HepG2 (cell line): Measurements from ENCODE around the gene SYNPO. TPM values are rescaled to one million over a fixed set of nuclear protein-coding genes. Genes with fewer than 3 reads are reported as not detected.
A peak's percentile ranks its signal among the peaks of the same experiment; 100 is the strongest.

Experiments used
- CENPT ChIP-seq: sonication (generic); formaldehyde crosslinking; IDR thresholded peaks from 2 replicates; pipeline ENCODE4 v1.8.0; 2022; ENCODE audit warnings: low read depth, mild to moderate bottlenecking, moderate library complexity, missing genetic modification reagents
- CHD4 ChIP-seq: fragments of 200-600 bp; sonication (generic); IDR thresholded peaks from 2 replicates; pipeline ENCODE4 v1.7.0; 2017; ENCODE audit warnings: mild to moderate bottlenecking, low read length, borderline replicate concordance
- DNMT3B ChIP-seq: conservative IDR thresholded peaks from 2 replicates; pipeline ENCODE4 v1.6.1; 2016; ENCODE audit warnings: missing biosample characterization, control low read depth
- DPF2 ChIP-seq: sonication (generic); formaldehyde crosslinking; IDR thresholded peaks from 2 replicates; pipeline ENCODE4 v1.4.0; 2020; ENCODE audit warnings: mild to moderate bottlenecking, low read depth, missing genetic modification reagents, borderline replicate concordance
- GABPA ChIP-seq, 2 experiments: IDR thresholded peaks; 2 replicates each; pipeline ENCODE4 v1.6.1; 2011 to 2016; ENCODE audit warnings: low read depth in 2 of 2, low read length in 1 of 2, missing biosample characterization in 1 of 2, missing genetic modification characterization in 1 of 2
- HNF4G ChIP-seq, 2 experiments: sonication (generic) in 1 of 2; formaldehyde crosslinking in 1 of 2; IDR thresholded peaks; 2 replicates each; pipeline versions ENCODE4 v1.4.0 to v1.6.1; 2011 to 2020; ENCODE audit warnings: borderline replicate concordance in 2 of 2, low read depth in 2 of 2, mild to moderate bottlenecking in 2 of 2, low read length in 1 of 2, missing genetic modification reagents in 1 of 2, moderate library complexity in 1 of 2
- HNRNPH1 ChIP-seq: fragments of 200-400 bp; formaldehyde crosslinking; optimal IDR thresholded peaks from 2 replicates; pipeline ENCODE3; 2017; ENCODE audit warnings: mild to moderate bottlenecking, low read depth, low read length
- MEIS2 ChIP-seq: sonication (generic); formaldehyde crosslinking; IDR thresholded peaks from 2 replicates; pipeline ENCODE4 v1.9.0; 2021; ENCODE audit warnings: mild to moderate bottlenecking, missing genetic modification reagents
- MXD3 ChIP-seq: IDR thresholded peaks from 2 replicates; pipeline ENCODE4 v1.6.1; 2016; ENCODE audit warnings: mild to moderate bottlenecking, missing biosample characterization, missing genetic modification reagents
- NFATC3 ChIP-seq: sonication (generic); formaldehyde crosslinking; IDR thresholded peaks from 2 replicates; pipeline ENCODE4 v1.5.1; 2020; ENCODE audit warnings: mild to moderate bottlenecking, missing genetic modification reagents
- NFE2L1 ChIP-seq: sonication (generic); formaldehyde crosslinking; IDR thresholded peaks from 2 replicates; pipeline ENCODE4 v1.4.0; 2020; ENCODE audit warnings: missing genetic modification reagents, mild to moderate bottlenecking, borderline replicate concordance
- PAWR ChIP-seq: sonication (generic); formaldehyde crosslinking; IDR thresholded peaks from 2 replicates; pipeline ENCODE4 v1.4.0; 2020; ENCODE audit warnings: missing genetic modification reagents, mild to moderate bottlenecking, borderline replicate concordance
- POLR2AphosphoS2 ChIP-seq: IDR thresholded peaks from 2 replicates; pipeline ENCODE4 v1.6.1; 2011; ENCODE audit warnings: low read depth, low read length, improper control_type of control experiment
- PPARG ChIP-seq: conservative IDR thresholded peaks from 2 replicates; pipeline ENCODE4 v1.6.1; 2016; ENCODE audit warnings: missing biosample characterization, missing genetic modification reagents
- RBM39 ChIP-seq: fragments of 200-400 bp; formaldehyde crosslinking; IDR thresholded peaks from one replicate; pipeline ENCODE4 v1.6.1; 2018; ENCODE audit warnings: antibody characterized with exemption, mild to moderate bottlenecking, low read depth, low read length; ENCODE audit not compliant: poor library complexity, severe bottlenecking
- SNRNP70 ChIP-seq: fragments of 200-400 bp; formaldehyde crosslinking; IDR thresholded peaks from 2 replicates; pipeline ENCODE4 v1.6.1; 2017; ENCODE audit warnings: mild to moderate bottlenecking, low read depth, low read length, moderate library complexity
- SRSF1 ChIP-seq: fragments of 200-400 bp; formaldehyde crosslinking; optimal IDR thresholded peaks from 2 replicates; pipeline ENCODE3; 2017; ENCODE audit warnings: mild to moderate bottlenecking, low read depth, low read length, moderate library complexity
- TCF7L2 ChIP-seq: IDR thresholded peaks from 2 replicates; pipeline ENCODE4 v1.6.1; 2011; ENCODE audit warnings: mild to moderate bottlenecking, low read depth, low read length, moderate library complexity
- TRIM24 ChIP-seq: sonication (generic); formaldehyde crosslinking; IDR thresholded peaks from 2 replicates; pipeline ENCODE4 v1.8.0; 2022; ENCODE audit warnings: mild to moderate bottlenecking, missing genetic modification reagents
- ZBTB20 ChIP-seq: sonication (generic); formaldehyde crosslinking; IDR thresholded peaks from 2 replicates; pipeline ENCODE4 v1.8.1; 2023; ENCODE audit warnings: missing genetic modification reagents, low read depth, mild to moderate bottlenecking, borderline replicate concordance
- ZBTB25 ChIP-seq: IDR thresholded peaks from 2 replicates; pipeline ENCODE4 v1.6.1; 2018; ENCODE audit warnings: missing genetic modification reagents
- ZIK1 ChIP-seq: sonication (generic); formaldehyde crosslinking; IDR thresholded peaks from 2 replicates; pipeline ENCODE4 v1.5.0; 2020; ENCODE audit warnings: mild to moderate bottlenecking, low read depth, missing genetic modification reagents, borderline replicate concordance
- ZNF234 ChIP-seq: sonication (generic); formaldehyde crosslinking; conservative IDR thresholded peaks from 2 replicates; pipeline ENCODE4 v1.5.1; 2020; ENCODE audit warnings: mild to moderate bottlenecking, missing genetic modification reagents
- ZNF274 ChIP-seq: sonication (generic); formaldehyde crosslinking; IDR thresholded peaks from 2 replicates; pipeline ENCODE4 v1.5.1; 2020; ENCODE audit warnings: mild to moderate bottlenecking, missing genetic modification reagents
- ZNF451 ChIP-seq: sonication (generic); formaldehyde crosslinking; IDR thresholded peaks from 2 replicates; pipeline ENCODE4 v1.5.0; 2020; ENCODE audit warnings: mild to moderate bottlenecking, missing genetic modification reagents
- ZNF670 ChIP-seq: sonication (generic); formaldehyde crosslinking; IDR thresholded peaks from 2 replicates; pipeline ENCODE4 v1.8.0; 2022; ENCODE audit warnings: mild to moderate bottlenecking, missing genetic modification reagents, borderline replicate concordance
- ZNF891 ChIP-seq: sonication (generic); formaldehyde crosslinking; IDR thresholded peaks from 2 replicates; pipeline ENCODE4 v1.5.0; 2020; ENCODE audit warnings: mild to moderate bottlenecking, missing genetic modification reagents
- polyA plus RNA-seq, 8 experiments: library from polyadenylated mRNA; depleted of rRNA in 3 of 8; stranded (reverse) in 7 of 8; unstranded in 1 of 8; fragments of >200 nt; fragmentation: Illumina TruSeq in 4 of 8; extraction: Trizol in 4 of 8; gene quantifications; 2 replicates each; pipeline versions ENCODE4 v1.2.1 to v1.2.3, GENCODE V29; 2011 to 2016; ENCODE audit warnings: low read depth in 4 of 8, missing spikeins in 1 of 8, mixed read lengths in 1 of 8; ENCODE audit not compliant: insufficient read depth in 1 of 8
- total RNA-seq, 5 experiments: library from RNA; depleted of rRNA; stranded (reverse); fragments of >200 nt; fragmentation: Illumina TruSeq; extraction: Trizol; gene quantifications; 2 replicates each; pipeline ENCODE4 v1.2.3, GENCODE V29; 2016; ENCODE audit warnings: low read depth in 1 of 5

SYNPO gene
- total and polyA plus RNA-seq, 2 of the 13 experiments (the other 11 are each of a cell fraction or from before 2014, with no cell fraction given), result 0.09 to 0.30 TPM

- TF ChIP-seq PPARG (CRISPR knock-in tag) (no peak), GABPA (IDR thresholded peaks at IDR 0.05; ENCODE audit: low read depth, low read length) (no peak), GABPA (CRISPR knock-in tag; IDR thresholded peaks at IDR 0.05; ENCODE audit: low read depth) (no peak), PAWR (no peak), ZBTB20 (no peak), ZBTB25 (CRISPR knock-in tag) (no peak), ZNF891 (CRISPR knock-in tag) (peak; percentile 36; the same call in 1 of the 2 replicates), ZNF274 (CRISPR knock-in tag) (0 out of 2 replicates have a peak, but pooled peaks have one; percentile 11), CHD4 (no peak), HNRNPH1 (no peak), TRIM24 (CRISPR knock-in tag) (0 out of 2 replicates have a peak, but pooled peaks have one; percentile 31), ZIK1 (no peak), SRSF1 (no peak), MEIS2 (CRISPR knock-in tag) (0 out of 2 replicates have a peak, but pooled peaks have one; percentile 56), HNF4G (IDR thresholded peaks at IDR 0.05; ENCODE audit: borderline replicate concordance, low read depth, low read length) (no peak), HNF4G (CRISPR knock-in tag; IDR thresholded peaks at IDR 0.05; ENCODE audit: borderline replicate concordance, low read depth) (no peak), RBM39 (no peak), MXD3 (0 out of 2 replicates have a peak, but pooled peaks have one; percentile 38), DNMT3B (no peak), ZNF234 (CRISPR knock-in tag) (0 out of 2 replicates have a peak, but pooled peaks have one; percentile 78), SNRNP70 (no peak), ZNF670 (CRISPR knock-in tag) (no peak), ZNF451 (CRISPR knock-in tag) (no peak; the same call in 1 of the 2 replicates), CENPT (CRISPR knock-in tag) (no peak), NFE2L1 (no peak), NFATC3 (CRISPR knock-in tag) (no peak), DPF2 (no peak), POLR2AphosphoS2 (no peak), TCF7L2 (no peak)
Measured at GRCh38 chr5:150656191-150657132, 16.0 kb downstream of the SYNPO start (continued).
